PC-3 (cell line): Measurements from ENCODE around the gene TCOF1.

Source experiments
- CTCF ChIP-seq: fragments of 300-600 bp; sonication (generic); conservative IDR thresholded peaks from 2 replicates; pipeline ENCODE4 v1.5.1; 2017; ENCODE audit warnings: antibody characterized with exemption, low read depth, mild to moderate bottlenecking, low read length
- EZH2phosphoT487 ChIP-seq: fragments of 300-600 bp; sonication (generic); IDR thresholded peaks from 2 replicates; pipeline ENCODE4 v1.6.1; 2018; ENCODE audit warnings: mild to moderate bottlenecking, antibody characterized with exemption, low read length, borderline replicate concordance

GRCh38 chr5:150443242-150444075, 86.0 kb downstream of the TCOF1 start:
- TF ChIP-seq CTCF (no peak), EZH2phosphoT487 (no peak)
